Sigmoid colon (tissue), 7 donors: ENCODE data around the gene WNT5B. TPM values are rescaled to one million over a fixed set of nuclear protein-coding genes. Genes with fewer than 3 reads are reported as not detected.
A peak's percentile ranks its signal among the peaks of the same experiment; 100 is the strongest.

Experiments used
- DNase-seq: peaks from one replicate; pipeline ENCODE4 v3.0.0-alpha.2; 2019
- H3K27ac ChIP-seq, 4 donors: fragments of 200-600 bp; sonication (generic); one replicate each; pipeline ENCODE4 v1.5.1; 2016 to 2019; ENCODE audit warnings: mild to moderate bottlenecking in 1 of 4
- H3K27me3 ChIP-seq, 3 donors: fragments of 200-600 bp; sonication (generic); one replicate each; pipeline ENCODE4 v1.5.1; 2019; ENCODE audit warnings: mild to moderate bottlenecking in 1 of 3
- H3K36me3 ChIP-seq, 4 donors: fragments of 200-600 bp; sonication (generic); one replicate each; pipeline ENCODE4 v1.5.1; 2016 to 2019
- H3K4me1 ChIP-seq, 4 donors: fragments of 200-600 bp; sonication (generic); one replicate each; pipeline ENCODE4 v1.5.1; 2017 to 2019
- H3K4me3 ChIP-seq, 4 donors: fragments of 200-600 bp; sonication (generic); one replicate each; pipeline ENCODE4 v1.5.1; 2017 to 2019; ENCODE audit warnings: mild to moderate bottlenecking in 2 of 4, moderate library complexity in 1 of 4
- H3K9me3 ChIP-seq, 4 donors: fragments of 200-600 bp in 3 of 4; sonication (generic) in 3 of 4; one replicate each; pipeline versions ENCODE4 v1.5.1 to v1.6.1; 2013 to 2019
- EP300 ChIP-seq, 4 donors: sonication (generic); formaldehyde crosslinking; IDR thresholded peaks; one replicate each; pipeline ENCODE4 v1.6.1; 2017; ENCODE audit warnings: antibody characterized with exemption in 4 of 4
- POLR2A ChIP-seq, 2 donors: fragments of 450-650 bp; IDR thresholded peaks; one replicate each; pipeline ENCODE4 v1.6.1; 2016; ENCODE audit warnings: antibody characterized with exemption in 2 of 2, mild to moderate bottlenecking in 2 of 2, moderate library complexity in 2 of 2
- POLR2AphosphoS5 ChIP-seq, 4 donors: sonication (generic); formaldehyde crosslinking; IDR thresholded peaks; one replicate each; pipeline ENCODE4 v1.6.1; 2017; ENCODE audit warnings: antibody characterized with exemption in 4 of 4
- WGBS, 2 donors: extraction: QIAGEN DNeasy Blood & Tissue Kit; methylation state at CpG; one replicate each; pipeline ENCODE4 v1.1.7; 2013; 5-methylcytosine and 5-hydroxymethylcytosine counted together
- intact Hi-C: fragments of 100-400 bp; cut with DNase I; formaldehyde crosslinking; loops from one replicate; pipeline ENCODE4 v1.15.1; 2023
- polyA plus RNA-seq, 3 donors: library from polyadenylated mRNA; stranded (reverse); fragments of 200-250 nt; gene quantifications; one replicate each; pipeline ENCODE4 v1.2.3, GENCODE V29; 2013
- total RNA-seq, 4 donors: library from RNA; depleted of rRNA; stranded (reverse); fragments of >200 nt; gene quantifications; one replicate each; pipeline ENCODE4 v1.1.0, GENCODE V29; 2016
- TF ChIP-seq, protein P1 (sequence below), 4 experiments: fragments of 450-650 bp in 3 of 4; fragments of 200-600 bp in 1 of 4; IDR thresholded peaks; one replicate each; pipeline ENCODE4 v1.5.1; 2016 to 2019; ENCODE audit warnings: antibody characterized with exemption in 4 of 4, mild to moderate bottlenecking in 3 of 4, moderate library complexity in 2 of 4
- donor health status: healthy with polysubstance abuse.
- donor health status: Bipolar disorder and iron deficiency.
- donor health status: healthy.

Gene WNT5B
- total and polyA plus RNA-seq, 7 donors, result 0.69 to 72.3 (median 8.4) TPM

DNA sequence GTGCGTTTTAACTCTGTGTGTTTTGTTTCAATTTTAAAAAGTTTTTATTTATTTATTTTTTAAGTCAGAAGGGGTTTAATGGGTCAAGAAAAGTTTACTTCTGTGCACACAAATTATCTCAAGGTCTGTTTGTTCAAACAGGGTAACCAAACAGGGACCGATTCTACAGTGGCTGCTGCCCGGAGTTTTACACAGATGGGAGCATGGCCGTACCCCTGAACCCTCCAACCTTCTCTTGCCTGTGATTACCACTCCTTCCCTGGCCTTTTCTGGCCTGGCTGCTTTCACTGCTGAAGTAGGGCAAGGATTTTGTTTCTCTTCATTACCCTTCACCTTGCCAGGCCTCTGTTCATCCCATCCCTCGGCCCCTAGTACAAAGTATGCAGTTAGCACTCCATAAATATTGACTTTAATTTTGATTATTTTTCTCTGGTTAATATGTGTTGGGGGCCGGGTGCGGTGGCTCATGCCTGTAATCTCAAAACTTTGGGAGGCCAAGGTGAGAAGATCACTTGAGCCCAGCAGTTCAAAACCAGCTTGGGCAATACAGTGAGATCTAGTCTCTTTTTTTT lies 18.9 kb upstream of the WNT5B start:
- Histone ChIP-seq H3K27ac (no peak overlapping the region), H3K36me3 (no peaks in the 10 kb centered on the region), H3K27me3 (no peaks in the 10 kb centered on the region), H3K9me3 (no peaks in the 10 kb centered on the region), H3K4me3 (no peak overlapping the region), H3K4me1 (peaks cover 0 to 47% (median 28%) of the 10 kb centered on the region in 4 donors)
- TF ChIP-seq POLR2A (IDR thresholded peaks at IDR 0.05) (no peak), EP300 (IDR thresholded peaks at IDR 0.05) (no peak), POLR2AphosphoS5 (IDR thresholded peaks at IDR 0.05) (no peak)
- TF ChIP-seq, protein P1, sequence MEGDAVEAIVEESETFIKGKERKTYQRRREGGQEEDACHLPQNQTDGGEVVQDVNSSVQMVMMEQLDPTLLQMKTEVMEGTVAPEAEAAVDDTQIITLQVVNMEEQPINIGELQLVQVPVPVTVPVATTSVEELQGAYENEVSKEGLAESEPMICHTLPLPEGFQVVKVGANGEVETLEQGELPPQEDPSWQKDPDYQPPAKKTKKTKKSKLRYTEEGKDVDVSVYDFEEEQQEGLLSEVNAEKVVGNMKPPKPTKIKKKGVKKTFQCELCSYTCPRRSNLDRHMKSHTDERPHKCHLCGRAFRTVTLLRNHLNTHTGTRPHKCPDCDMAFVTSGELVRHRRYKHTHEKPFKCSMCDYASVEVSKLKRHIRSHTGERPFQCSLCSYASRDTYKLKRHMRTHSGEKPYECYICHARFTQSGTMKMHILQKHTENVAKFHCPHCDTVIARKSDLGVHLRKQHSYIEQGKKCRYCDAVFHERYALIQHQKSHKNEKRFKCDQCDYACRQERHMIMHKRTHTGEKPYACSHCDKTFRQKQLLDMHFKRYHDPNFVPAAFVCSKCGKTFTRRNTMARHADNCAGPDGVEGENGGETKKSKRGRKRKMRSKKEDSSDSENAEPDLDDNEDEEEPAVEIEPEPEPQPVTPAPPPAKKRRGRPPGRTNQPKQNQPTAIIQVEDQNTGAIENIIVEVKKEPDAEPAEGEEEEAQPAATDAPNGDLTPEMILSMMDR (IDR thresholded peaks at IDR 0.05), result no peak
- intact Hi-C loops, result no loop called here
- 62 to 85% methylated on average over 7 of the region's 7 CpGs for WGBS, 2 donors
- no peak for DNase-seq

DNA sequence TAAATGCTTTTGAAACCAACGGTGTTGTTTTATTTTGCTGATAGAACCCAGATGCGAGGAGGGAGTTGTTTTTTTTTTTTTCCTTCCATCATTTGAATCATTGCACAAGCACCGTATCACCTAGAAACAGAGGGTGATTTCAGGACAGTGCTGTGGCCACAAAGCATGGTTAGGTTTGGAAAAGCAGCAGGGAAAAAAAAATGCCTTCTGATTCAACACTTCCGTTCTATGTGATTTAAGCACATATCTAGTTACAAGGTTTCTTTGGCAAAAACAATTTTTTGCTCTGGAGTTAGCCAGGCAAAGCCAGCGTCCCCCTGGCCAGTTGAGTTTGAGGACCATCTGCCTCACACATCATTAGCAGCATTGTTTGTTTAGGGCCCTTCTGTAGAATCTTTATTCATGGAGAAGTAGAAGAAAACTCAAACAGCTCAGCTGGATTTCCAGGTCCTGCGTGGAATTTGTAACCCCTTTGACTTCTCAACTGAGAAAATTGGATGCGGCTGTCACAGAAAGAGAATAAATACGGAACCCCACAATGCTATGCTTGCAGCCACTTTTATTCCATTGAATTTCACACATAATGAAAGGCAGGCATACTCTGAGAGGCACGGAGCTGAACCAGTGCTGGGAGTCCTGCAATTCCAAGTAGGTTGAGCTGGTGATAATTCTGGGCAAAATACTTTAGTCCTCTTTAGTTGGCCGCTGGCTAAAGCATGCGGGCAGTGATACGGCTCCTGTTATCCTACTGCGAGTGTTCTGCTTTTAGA lies 17.0 kb upstream of the WNT5B start:
- TF ChIP-seq POLR2A (IDR thresholded peaks at IDR 0.05), result no peak
- TF ChIP-seq EP300 (IDR thresholded peaks at IDR 0.05), result no peak
- TF ChIP-seq POLR2AphosphoS5 (IDR thresholded peaks at IDR 0.05), result no peak
- TF ChIP-seq, protein P1 (IDR thresholded peaks at IDR 0.05), result no peak
- H3K9me3 ChIP-seq, result no peaks in the 10 kb centered on the region
- no peak overlapping the region for H3K4me3 ChIP-seq
- DNase-seq, result no peak
- 86 to 91% methylated on average over 13 of the region's 13 CpGs for WGBS, 2 donors
- no peaks in the 10 kb centered on the region for H3K27me3 ChIP-seq
- H3K27ac ChIP-seq, result peak overlapping the region in 3 of 4 donors; percentile 30 to 62 (median 58)
- H3K4me1 ChIP-seq, result peaks cover 0 to 29% (median 12%) of the 10 kb centered on the region in 4 donors
- intact Hi-C loops, result no loop called here
- no peaks in the 10 kb centered on the region for H3K36me3 ChIP-seq

DNA sequence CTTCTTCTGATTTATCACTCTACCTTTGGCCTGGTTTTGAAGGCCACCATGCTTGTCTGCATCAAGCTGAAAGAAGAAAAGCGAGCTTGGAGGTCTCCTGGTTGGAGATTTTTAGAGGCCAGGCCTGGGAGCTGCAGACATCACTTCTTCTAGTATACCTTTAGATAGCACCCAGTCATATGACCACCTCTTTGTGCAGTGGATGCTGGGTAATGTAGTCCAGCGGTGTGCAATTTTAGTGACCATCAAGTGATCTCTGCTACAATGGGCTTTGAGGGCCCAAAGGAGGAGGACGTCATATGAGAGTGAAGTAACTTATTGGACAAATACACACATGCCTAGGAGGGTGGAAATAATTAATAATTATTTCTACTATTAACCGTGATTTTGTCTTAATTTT lies 15.2 kb upstream of the WNT5B start:
- DNase-seq, result no peak
- no peak overlapping the region for H3K4me3 ChIP-seq
- intact Hi-C loops, result no loop called here
- TF ChIP-seq POLR2A (IDR thresholded peaks at IDR 0.05) (no peak), POLR2AphosphoS5 (IDR thresholded peaks at IDR 0.05) (no peak), EP300 (IDR thresholded peaks at IDR 0.05) (no peak)
- TF ChIP-seq, protein P1 (IDR thresholded peaks at IDR 0.05), result no peak
- no peaks in the 10 kb centered on the region for H3K27me3 ChIP-seq
- H3K4me1 ChIP-seq, result peaks cover 0 to 16% (median 5%) of the 10 kb centered on the region in 4 donors
- no peaks in the 10 kb centered on the region for H3K9me3 ChIP-seq
- no peak overlapping the region for H3K27ac ChIP-seq
- H3K36me3 ChIP-seq, result no peaks in the 10 kb centered on the region
- 92 to 94% methylated on average over 4 of the region's 4 CpGs for WGBS, 2 donors

DNA sequence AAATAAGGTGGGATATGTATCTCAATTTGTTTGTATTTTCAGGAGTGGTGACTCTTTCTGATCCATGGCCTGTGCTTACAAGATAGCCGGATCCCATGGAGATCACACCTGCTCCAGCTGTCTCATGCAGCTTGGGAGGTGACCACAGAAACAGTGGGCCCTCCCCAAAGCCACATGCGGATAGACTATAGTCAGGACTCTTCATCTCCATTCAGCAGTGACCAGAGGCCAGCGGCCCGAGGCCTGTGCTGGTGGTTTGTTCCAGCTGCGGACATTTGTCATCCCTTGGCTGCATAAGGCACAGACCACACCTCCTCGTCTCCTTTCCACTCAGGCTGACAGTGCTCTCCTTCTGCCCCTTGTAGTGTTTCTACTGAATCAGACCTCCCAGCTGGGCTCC lies 14.7 kb upstream of the WNT5B start:
- no peak for DNase-seq
- no peak overlapping the region for H3K27ac ChIP-seq
- 94 to 95% methylated on average over 6 of the region's 6 CpGs for WGBS, 2 donors
- TF ChIP-seq EP300 (IDR thresholded peaks at IDR 0.05) (no peak), POLR2AphosphoS5 (IDR thresholded peaks at IDR 0.05) (no peak), POLR2A (IDR thresholded peaks at IDR 0.05) (no peak)
- TF ChIP-seq, protein P1 (IDR thresholded peaks at IDR 0.05), result no peak
- H3K9me3 ChIP-seq, result no peaks in the 10 kb centered on the region
- H3K4me1 ChIP-seq, result peaks cover 0 to 11% (median 5%) of the 10 kb centered on the region in 4 donors
- no peaks in the 10 kb centered on the region for H3K27me3 ChIP-seq
- intact Hi-C loops, result no loop called here
- no peak overlapping the region for H3K4me3 ChIP-seq
- H3K36me3 ChIP-seq, result no peaks in the 10 kb centered on the region
